SIG-M5 treated with dmso at 0.1 percent for 504 hours (cell line): ENCODE measurements around the gene ENKUR.
"Not testable (repeated sequence)": the region's sequence is repeated elsewhere in the genome, so short reads cannot be mapped to it uniquely, and the experiment has no call there.

Experiments used
- DNase-seq: peaks from one replicate; lab custom pipeline; 2025; ENCODE audit not compliant: unreplicated experiment; lab: John Stamatoyannopoulos, UW

ENKUR gene

GRCh38 chr10:24979685-24980084, 36.3 kb downstream of the ENKUR start:
- DNase-seq = no peak

- no peak for DNase-seq
These were observed 41.0 kb downstream of the ENKUR start for GRCh38 chr10:24974976-24975375.

GRCh38 chr10:24973163-24973562, 42.8 kb downstream of the ENKUR start:
- DNase-seq = no peak

- no peak for DNase-seq
These were observed 44.6 kb downstream of the ENKUR start for GRCh38 chr10:24971374-24971773.

- no peak for DNase-seq
These were observed 46.1 kb downstream of the ENKUR start for GRCh38 chr10:24969841-24970281.

- DNase-seq = not testable (repeated sequence)
These were observed 47.0 kb downstream of the ENKUR start for GRCh38 chr10:24968951-24969350.

GRCh38 chr10:24968349-24968748, 47.6 kb downstream of the ENKUR start:
- no peak for DNase-seq

- DNase-seq = no peak
These were observed 48.9 kb downstream of the ENKUR start for GRCh38 chr10:24966962-24967481.

- DNase-seq = no peak
These were observed 50.9 kb downstream of the ENKUR start for GRCh38 chr10:24965051-24965450.

GRCh38 chr10:24963521-24964041, 52.4 kb downstream of the ENKUR start:
- no peak for DNase-seq

- DNase-seq = no peak
These were observed 53.0 kb downstream of the ENKUR start for GRCh38 chr10:24962995-24963394.

- DNase-seq = no peak
These were observed 54.4 kb downstream of the ENKUR start for GRCh38 chr10:24961582-24961981.

GRCh38 chr10:24959382-24959730, 56.6 kb downstream of the ENKUR start:
- no peak for DNase-seq

- no peak for DNase-seq
These were observed 57.1 kb downstream of the ENKUR start for GRCh38 chr10:24958721-24959381.

- DNase-seq = no peak
These were observed 57.8 kb downstream of the ENKUR start for GRCh38 chr10:24958091-24958720.

- DNase-seq = not testable (repeated sequence)
These were observed 58.3 kb downstream of the ENKUR start for GRCh38 chr10:24957624-24958051.

GRCh38 chr10:24953675-24954074, 62.3 kb downstream of the ENKUR start:
- no peak for DNase-seq

- DNase-seq = no peak
These were observed 63.0 kb downstream of the ENKUR start for GRCh38 chr10:24952707-24953645.

GRCh38 chr10:24952143-24952706, 63.7 kb downstream of the ENKUR start, which contains the start of gene PRTFDC1:
TSS of gene PRTFDC1 (minus strand) at chr10:24952606. CDS start at chr10:24952575, 31 bp downstream.
- no peak for DNase-seq

- DNase-seq = no peak
These were observed 64.5 kb downstream of the ENKUR start for GRCh38 chr10:24951201-24952142.
